Lower lobe of right lung (tissue), 2 donors: ENCODE results near the gene BPI. TPM values are rescaled to one million over a fixed set of nuclear protein-coding genes. Genes with fewer than 3 reads are reported as not detected.

Experiments
- ATAC-seq, 2 donors: fragments of 200-7000 bp; cut with Tn5 transposase; one replicate each; pipeline ENCODE4 v1.9.1; 2020 to 2022; ENCODE audit warnings: mild to moderate bottlenecking in 2 of 2, moderate library complexity in 2 of 2
- DNase-seq: peaks from one replicate; pipeline ENCODE4 v3.0.0-alpha.2; 2020
- H3K27ac ChIP-seq: fragments of 200-600 bp; one replicate; pipeline ENCODE4 v1.8.0; 2022
- H3K27me3 ChIP-seq: fragments of 200-600 bp; one replicate; pipeline ENCODE4 v1.8.0; 2022; ENCODE audit warnings: low read depth
- H3K36me3 ChIP-seq: fragments of 200-600 bp; one replicate; pipeline ENCODE4 v1.8.0; 2022; ENCODE audit warnings: mild to moderate bottlenecking
- H3K4me1 ChIP-seq: fragments of 200-600 bp; one replicate; pipeline ENCODE4 v1.8.0; 2022
- H3K4me3 ChIP-seq: fragments of 200-600 bp; one replicate; pipeline ENCODE4 v1.8.0; 2022; ENCODE audit warnings: mild to moderate bottlenecking
- H3K9me3 ChIP-seq: fragments of 200-600 bp; one replicate; pipeline ENCODE4 v1.8.0; 2022
- CTCF ChIP-seq: fragments of 200-600 bp; IDR thresholded peaks from one replicate; pipeline ENCODE4 v1.8.0; 2022; ENCODE audit warnings: antibody characterized with exemption, mild to moderate bottlenecking
- intact Hi-C: fragments of 100-400 bp; cut with DNase I; formaldehyde crosslinking; loops from one replicate; pipeline ENCODE4 v1.11.0; 2022
- total RNA-seq: library from RNA; stranded (reverse); fragmentation: NEBNext Ultra II Directional; extraction: Animal tissue kit (Norgen Biotek cat#: 25700); gene quantifications from one replicate; pipeline ENCODE4 v1.2.1, GENCODE V29; 2021
- donor health status: DM: no; HTN: yes; CAD: no; lungs with severe emphysema.

BPI gene
- total RNA-seq, 1 donor from 2014 or later: 0.44 TPM

- ATAC-seq: peak; percentile 61 to 76
- Histone ChIP-seq H3K4me3 (no peak overlapping the region), H3K36me3 (no peaks in the 10 kb centered on the region), H3K4me1 (peaks cover 23% of the 10 kb centered on the region), H3K27ac (peak overlapping the region; percentile 51), H3K9me3 (no peaks in the 10 kb centered on the region), H3K27me3 (no peaks in the 10 kb centered on the region)
- TF ChIP-seq CTCF: no peak
- intact Hi-C loops: no loop called here
- DNase-seq: no peak
Measured at GRCh38 chr20:38299963-38300362, 4.0 kb upstream of the BPI start.

- H3K9me3 ChIP-seq: no peaks in the 10 kb centered on the region
- no peak for DNase-seq
- peaks cover 23% of the 10 kb centered on the region for H3K4me1 ChIP-seq
- ATAC-seq: no peak
- no peaks in the 10 kb centered on the region for H3K27me3 ChIP-seq
- H3K36me3 ChIP-seq: no peaks in the 10 kb centered on the region
- H3K27ac ChIP-seq: peak overlapping the region; percentile 51
- intact Hi-C loops: no loop called here
- no peak overlapping the region for H3K4me3 ChIP-seq
- no peak for TF ChIP-seq CTCF
Measured at GRCh38 chr20:38300438-38300837, 3.5 kb upstream of the BPI start.

GRCh38 chr20:38301309-38301708 is 2.6 kb upstream of the BPI start:
- H3K4me1 ChIP-seq: peaks cover 23% of the 10 kb centered on the region

GRCh38 chr20:38302786-38303185 is 1.2 kb upstream of the BPI start:
- no peak overlapping the region for H3K27ac ChIP-seq
- peaks cover 23% of the 10 kb centered on the region for H3K4me1 ChIP-seq
- DNase-seq (no peak), ATAC-seq (no peak)
- no peak for TF ChIP-seq CTCF
- H3K4me3 ChIP-seq: no peak overlapping the region
- intact Hi-C loops: no loop called here
- H3K27me3 ChIP-seq: peaks cover 6% of the 10 kb centered on the region
- no peaks in the 10 kb centered on the region for H3K36me3 ChIP-seq
- no peaks in the 10 kb centered on the region for H3K9me3 ChIP-seq

More at GRCh38 chr20:38301309-38301708, 2.6 kb upstream of the BPI start:
- H3K27me3 ChIP-seq: peaks cover 4% of the 10 kb centered on the region
- intact Hi-C loops: no loop called here
- H3K9me3 ChIP-seq: no peaks in the 10 kb centered on the region
- TF ChIP-seq CTCF: no peak
- no peak overlapping the region for H3K27ac ChIP-seq
- no peak overlapping the region for H3K4me3 ChIP-seq
- no peak for ATAC-seq
- no peaks in the 10 kb centered on the region for H3K36me3 ChIP-seq
- no peak for DNase-seq

- intact Hi-C loops: no loop called here
- H3K27me3 ChIP-seq: peaks cover 6% of the 10 kb centered on the region
- peak; percentile 32 for TF ChIP-seq CTCF
- H3K4me3 ChIP-seq: no peak overlapping the region
- H3K4me1 ChIP-seq: peaks cover 7% of the 10 kb centered on the region
- H3K27ac ChIP-seq: no peak overlapping the region
- ATAC-seq (peak; percentile 52 to 62), DNase-seq (peak; percentile 75)
- H3K9me3 ChIP-seq: no peaks in the 10 kb centered on the region
- H3K36me3 ChIP-seq: no peaks in the 10 kb centered on the region
Measured at GRCh38 chr20:38304845-38305447, 990 bp downstream of the BPI start.
